ENCODE results near the gene GLRX3.

Gene GLRX3

DNA sequence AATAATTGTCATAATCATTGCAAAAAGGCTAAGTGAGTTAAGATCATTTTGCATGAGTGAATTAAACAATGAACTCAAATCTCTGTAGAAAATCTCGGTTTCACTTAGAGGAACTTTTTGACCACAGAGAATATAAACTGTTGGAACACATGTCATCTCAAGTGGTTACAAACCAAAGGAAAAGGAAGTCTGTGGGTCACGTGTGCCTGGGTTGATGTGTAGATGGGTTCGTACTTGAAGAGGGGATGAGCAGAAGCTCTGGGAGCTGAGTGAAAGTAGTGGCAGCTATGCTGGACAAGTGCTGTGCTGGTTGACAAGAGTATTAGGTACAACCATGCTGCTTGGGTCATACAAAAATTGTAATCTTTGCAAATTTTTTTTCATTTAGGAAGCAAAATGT is 35.0 kb downstream of the GLRX3 start:
- peak; percentile 77 for DNase-seq
- Histone ChIP-seq H3K9ac (ENCODE audit: low read depth, low read length) (no peak overlapping the region), H3K27me3 (ENCODE audit: insufficient read depth, low read length, poor library complexity) (no peaks in the 10 kb centered on the region), H4K20me1 (ENCODE audit: insufficient read depth, low read length) (peaks cover 62% of the 10 kb centered on the region), H3K4me1 (ENCODE audit: insufficient read depth, low read length) (peaks cover 52% of the 10 kb centered on the region), H3K79me2 (ENCODE audit: insufficient read depth, low read length) (peaks cover 2% of the 10 kb centered on the region; the same call in 1 of the 2 replicates), H3K4me2 (ENCODE audit: insufficient read depth, low read length) (no peak overlapping the region; the same call in 1 of the 2 replicates), H3K27ac (ENCODE audit: low read length) (peak overlapping the region; percentile 30; the same call in 1 of the 2 replicates), H3K4me3 (ENCODE audit: low read depth in 1 of 2, low read length in 2 of 2) (no peak overlapping the region), H2AFZ (ENCODE audit: low read depth, low read length) (no peak overlapping the region), H3K9me3 (ENCODE audit: insufficient read depth, low read length, severe bottlenecking) (no peaks in the 10 kb centered on the region), H3K36me3 (ENCODE audit: insufficient read depth, low read length) (peaks cover 81% of the 10 kb centered on the region)
- TF ChIP-seq, protein P1, sequence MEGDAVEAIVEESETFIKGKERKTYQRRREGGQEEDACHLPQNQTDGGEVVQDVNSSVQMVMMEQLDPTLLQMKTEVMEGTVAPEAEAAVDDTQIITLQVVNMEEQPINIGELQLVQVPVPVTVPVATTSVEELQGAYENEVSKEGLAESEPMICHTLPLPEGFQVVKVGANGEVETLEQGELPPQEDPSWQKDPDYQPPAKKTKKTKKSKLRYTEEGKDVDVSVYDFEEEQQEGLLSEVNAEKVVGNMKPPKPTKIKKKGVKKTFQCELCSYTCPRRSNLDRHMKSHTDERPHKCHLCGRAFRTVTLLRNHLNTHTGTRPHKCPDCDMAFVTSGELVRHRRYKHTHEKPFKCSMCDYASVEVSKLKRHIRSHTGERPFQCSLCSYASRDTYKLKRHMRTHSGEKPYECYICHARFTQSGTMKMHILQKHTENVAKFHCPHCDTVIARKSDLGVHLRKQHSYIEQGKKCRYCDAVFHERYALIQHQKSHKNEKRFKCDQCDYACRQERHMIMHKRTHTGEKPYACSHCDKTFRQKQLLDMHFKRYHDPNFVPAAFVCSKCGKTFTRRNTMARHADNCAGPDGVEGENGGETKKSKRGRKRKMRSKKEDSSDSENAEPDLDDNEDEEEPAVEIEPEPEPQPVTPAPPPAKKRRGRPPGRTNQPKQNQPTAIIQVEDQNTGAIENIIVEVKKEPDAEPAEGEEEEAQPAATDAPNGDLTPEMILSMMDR (IDR thresholded peaks at IDR 0.05; ENCODE audit: borderline replicate concordance, extremely low read depth, low read length, poor library complexity, severe bottlenecking): no peak
- TF ChIP-seq EZH2 (IDR thresholded peaks at IDR 0.05; ENCODE audit: borderline replicate concordance, low read depth, low read length, severe bottlenecking): no peak
- peak; percentile 99 for ATAC-seq (ENCODE audit: insufficient read depth, low read depth)

DNA sequence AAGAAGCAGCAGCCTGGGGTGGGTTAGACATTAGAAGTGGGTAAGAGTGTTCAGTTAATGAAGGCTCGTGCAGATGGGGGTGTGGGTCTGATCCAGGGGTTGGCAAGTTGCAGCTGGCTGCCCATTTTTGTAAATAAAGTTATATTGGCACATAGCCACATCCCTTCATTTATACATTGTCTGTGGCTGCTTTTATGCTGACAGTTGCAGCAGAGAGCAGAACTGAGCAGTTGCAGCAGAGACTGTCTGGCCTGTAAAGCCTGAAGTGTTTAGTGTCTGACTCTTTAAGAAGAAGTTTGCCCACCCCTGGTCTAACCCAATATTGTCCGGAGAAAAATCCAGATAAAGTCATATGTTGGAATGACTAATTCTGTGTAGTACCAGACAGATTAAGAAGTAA is 38.1 kb downstream of the GLRX3 start:
- Histone ChIP-seq H3K9me3 (ENCODE audit: insufficient read depth, low read length, severe bottlenecking) (no peaks in the 10 kb centered on the region), H3K27ac (ENCODE audit: low read length) (no peak overlapping the region), H3K4me1 (ENCODE audit: insufficient read depth, low read length) (peaks cover 43% of the 10 kb centered on the region), H2AFZ (ENCODE audit: low read depth, low read length) (no peak overlapping the region), H3K36me3 (ENCODE audit: insufficient read depth, low read length) (peaks cover 68% of the 10 kb centered on the region), H3K9ac (ENCODE audit: low read depth, low read length) (no peak overlapping the region), H4K20me1 (ENCODE audit: insufficient read depth, low read length) (peaks cover 48% of the 10 kb centered on the region), H3K4me3 (ENCODE audit: low read depth in 1 of 2, low read length in 2 of 2) (no peak overlapping the region), H3K4me2 (ENCODE audit: insufficient read depth, low read length) (no peak overlapping the region), H3K79me2 (ENCODE audit: insufficient read depth, low read length) (peaks cover 2% of the 10 kb centered on the region; the same call in 1 of the 2 replicates), H3K27me3 (ENCODE audit: insufficient read depth, low read length, poor library complexity) (no peaks in the 10 kb centered on the region)
- TF ChIP-seq, protein P1 (IDR thresholded peaks at IDR 0.05; ENCODE audit: borderline replicate concordance, extremely low read depth, low read length, poor library complexity, severe bottlenecking): no peak
- no peak for TF ChIP-seq EZH2 (IDR thresholded peaks at IDR 0.05; ENCODE audit: borderline replicate concordance, low read depth, low read length, severe bottlenecking)
- DNase-seq (peak; percentile 18), ATAC-seq (ENCODE audit: insufficient read depth, low read depth) (peak; percentile 20; the same call in 1 of the 3 replicates)

DNA sequence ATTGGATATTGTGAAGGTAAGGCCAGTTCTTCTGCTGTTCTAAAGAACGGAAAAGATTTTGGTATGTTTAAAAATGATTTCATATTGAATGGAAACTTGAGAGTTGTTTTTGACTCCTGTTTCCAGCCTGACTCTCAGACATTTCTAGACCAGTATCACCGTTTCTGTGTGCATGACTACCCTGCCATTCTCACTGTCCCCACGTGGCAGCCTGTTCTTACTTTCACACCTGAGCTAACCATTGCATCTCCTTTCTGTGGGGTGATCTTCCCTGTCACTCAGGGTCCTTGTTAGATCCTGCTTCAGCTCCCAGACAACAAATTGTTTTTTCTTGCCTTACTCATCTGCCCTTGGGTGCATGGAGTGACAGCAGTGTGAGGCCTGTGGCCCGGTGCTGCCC is 38.9 kb downstream of the GLRX3 start:
- TF ChIP-seq, protein P1 (IDR thresholded peaks at IDR 0.05; ENCODE audit: borderline replicate concordance, extremely low read depth, low read length, poor library complexity, severe bottlenecking): no peak
- no peak for TF ChIP-seq EZH2 (IDR thresholded peaks at IDR 0.05; ENCODE audit: borderline replicate concordance, low read depth, low read length, severe bottlenecking)
- Histone ChIP-seq H2AFZ (ENCODE audit: low read depth, low read length) (no peak overlapping the region), H3K9ac (ENCODE audit: low read depth, low read length) (no peak overlapping the region), H3K79me2 (ENCODE audit: insufficient read depth, low read length) (no peaks in the 10 kb centered on the region), H4K20me1 (ENCODE audit: insufficient read depth, low read length) (peaks cover 42% of the 10 kb centered on the region), H3K4me1 (ENCODE audit: insufficient read depth, low read length) (peaks cover 36% of the 10 kb centered on the region), H3K4me2 (ENCODE audit: insufficient read depth, low read length) (no peak overlapping the region), H3K36me3 (ENCODE audit: insufficient read depth, low read length) (peaks cover 69% of the 10 kb centered on the region), H3K4me3 (ENCODE audit: low read depth in 1 of 2, low read length in 2 of 2) (no peak overlapping the region), H3K27ac (ENCODE audit: low read length) (no peak overlapping the region), H3K27me3 (ENCODE audit: insufficient read depth, low read length, poor library complexity) (no peaks in the 10 kb centered on the region), H3K9me3 (ENCODE audit: insufficient read depth, low read length, severe bottlenecking) (no peaks in the 10 kb centered on the region)
- ATAC-seq (ENCODE audit: insufficient read depth, low read depth): no peak
- no peak for DNase-seq
